ENCODE results near the gene KDM1B. TPM values are rescaled to one million over a fixed set of nuclear protein-coding genes. Genes with fewer than 3 reads are reported as not detected.

The KDM1B gene
- total and polyA plus RNA-seq, 2 of the 8 experiments (the other 6 are each of a cell fraction or from before 2014, with no cell fraction given) = 3.7 to 7.5 TPM

DNA sequence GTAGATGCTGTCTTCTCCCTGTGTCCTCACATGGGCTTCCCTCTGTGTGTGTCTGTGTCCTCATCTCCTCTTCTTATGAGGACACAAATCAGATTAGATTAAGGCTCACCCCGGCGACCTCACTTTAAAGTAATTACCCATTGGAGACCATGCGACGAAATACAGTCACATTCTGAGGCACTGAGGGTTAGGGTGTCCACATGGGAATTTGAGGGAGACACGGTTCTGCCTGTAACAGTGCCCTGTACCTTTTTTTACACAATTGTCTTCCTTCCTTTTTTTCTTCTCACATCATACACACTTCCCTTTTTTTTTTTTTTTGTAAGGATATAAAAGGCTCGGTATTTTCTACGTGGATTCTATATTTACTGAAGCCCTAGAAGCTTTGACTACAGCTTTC is 60.2 kb downstream of the KDM1B start:
- H2BK15ac ChIP-seq (ENCODE audit: low read length) = no peak overlapping the region
- H4K5ac ChIP-seq (ENCODE audit: insufficient read length, low read depth, low read length) = no peak overlapping the region
- H3K23me2 ChIP-seq (ENCODE audit: low read depth, low read length) = no peaks in the 10 kb centered on the region
- H3K27me3 ChIP-seq (replicated peaks in 1 of 4; ENCODE audit: control insufficient read depth in 3 of 4, extremely low read depth in 1 of 4, insufficient read depth in 3 of 4, low read length in 3 of 4) = no peaks in the 10 kb centered on the region
- no peak overlapping the region for H3K27ac ChIP-seq (ENCODE audit: low read depth, low read length)
- no peak overlapping the region for H3K56ac ChIP-seq (replicated peaks; ENCODE audit: insufficient read length, low read depth, low read length)
- no peak overlapping the region for H2BK20ac ChIP-seq (ENCODE audit: low read length)
- ChIA-PET POLR2A (ENCODE audit: partially characterized antibody) (no interaction called here), CTCF (ENCODE audit: partially characterized antibody) (no interaction called here)
- no peak overlapping the region for H3K4me3 ChIP-seq (ENCODE audit: extremely low read depth in 1 of 4, insufficient read depth in 2 of 4, low read depth in 3 of 4, low read length in 4 of 4)
- no peaks in the 10 kb centered on the region for H3K79me1 ChIP-seq (ENCODE audit: low read depth, low read length)
- WGBS, 2 experiments (ENCODE audit: extremely low coverage in 1 of 2, insufficient coverage in 1 of 2, insufficient read length in 1 of 2, insufficient replicate concordance in 2 of 2, low coverage in 1 of 2, low lambda C conversion rate in 2 of 2, missing lambda C conversion rate in 1 of 2) = 87% methylated on average over 7 of the region's 7 CpGs; no CpG with 5 or more reads in 1 of the 2 experiments
- TF ChIP-seq POU5F1 (IDR thresholded peaks at IDR 0.05; ENCODE audit: low read depth, low read length) = no peak
- no peak for TF ChIP-seq EZH2 (IDR thresholded peaks at IDR 0.05; ENCODE audit: low read depth, low read length, severe bottlenecking)
- TF ChIP-seq, protein P1, sequence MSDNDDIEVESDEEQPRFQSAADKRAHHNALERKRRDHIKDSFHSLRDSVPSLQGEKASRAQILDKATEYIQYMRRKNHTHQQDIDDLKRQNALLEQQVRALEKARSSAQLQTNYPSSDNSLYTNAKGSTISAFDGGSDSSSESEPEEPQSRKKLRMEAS (IDR thresholded peaks at IDR 0.05) = no peak
- no peak for TF ChIP-seq TAF7 (optimal IDR thresholded peaks at IDR 0.05; ENCODE audit: borderline replicate concordance, low read depth, low read length)
- TF ChIP-seq GABPA (IDR thresholded peaks at IDR 0.05; ENCODE audit: borderline replicate concordance, insufficient read depth, low read length) = no peak
- no peak for TF ChIP-seq FOSL1 (IDR thresholded peaks at IDR 0.05; ENCODE audit: insufficient read depth, low read depth, low read length)
- TF ChIP-seq KDM5A (IDR thresholded peaks at IDR 0.05; ENCODE audit: low read length) = no peak
- no peak for TF ChIP-seq TAF1 (IDR thresholded peaks at IDR 0.05; ENCODE audit: low read depth, low read length)
- H3K9me3 ChIP-seq (ENCODE audit: insufficient read depth in 2 of 2, low read depth in 1 of 2, low read length in 1 of 2) = no peaks in the 10 kb centered on the region
- no peak overlapping the region for H2BK120ac ChIP-seq (replicated peaks; ENCODE audit: low read depth, low read length)
- H2AK5ac ChIP-seq (ENCODE audit: low read depth, low read length) = no peak overlapping the region
- H3K36me3 ChIP-seq (ENCODE audit: control insufficient read depth in 2 of 4, insufficient read depth in 4 of 4, low read length in 3 of 4) = no peaks in the 10 kb centered on the region; a peak in 3 of 8 replicates
- peak in 1 of 2 experiments; percentile 26 for DNase-seq (ENCODE audit: low read depth in 1 of 2, low spot score in 2 of 2)
- no peak overlapping the region for H3K4me2 ChIP-seq (ENCODE audit: insufficient read depth in 1 of 2, low read depth in 2 of 2, low read length in 2 of 2)
- no peak overlapping the region for H4K91ac ChIP-seq (replicated peaks; ENCODE audit: insufficient read length, low read length)
- H3K23ac ChIP-seq (ENCODE audit: insufficient read length) = no peak overlapping the region
- H3K4ac ChIP-seq (replicated peaks; ENCODE audit: insufficient read length, low read depth, low read length) = no peak overlapping the region
- no peak overlapping the region for H2BK12ac ChIP-seq (ENCODE audit: low read depth, low read length)
- no peak overlapping the region for H4K8ac ChIP-seq (ENCODE audit: extremely low read depth, insufficient read depth, low read length)
- no peak overlapping the region for H3K14ac ChIP-seq (ENCODE audit: insufficient read length)
- H3K4me1 ChIP-seq (replicated peaks in 1 of 4; ENCODE audit: control insufficient read depth in 3 of 4, insufficient read depth in 4 of 4, low read length in 3 of 4) = no peaks in the 10 kb centered on the region
- H2AFZ ChIP-seq (ENCODE audit: low read length) = no peak overlapping the region
- no peaks in the 10 kb centered on the region for H4K20me1 ChIP-seq (replicated peaks in 1 of 2; ENCODE audit: control insufficient read depth in 1 of 2, insufficient read depth in 2 of 2, low read length in 2 of 2)
- no peak overlapping the region for H2BK5ac ChIP-seq (ENCODE audit: low read depth, low read length)
- H3K9ac ChIP-seq (replicated peaks in 1 of 4; ENCODE audit: extremely low read depth in 1 of 4, low read depth in 3 of 4, low read length in 3 of 4) = no peak overlapping the region
- H3K18ac ChIP-seq (ENCODE audit: extremely low read depth, low read length) = no peak overlapping the region
- no peaks in the 10 kb centered on the region for H3K79me2 ChIP-seq (ENCODE audit: control insufficient read depth in 1 of 2, insufficient read depth in 2 of 2, low read length in 2 of 2)
- FAIRE-seq = no peak
